Upper lobe of right lung (tissue), 1 donor: Measurements from ENCODE around the gene KCNMA1. TPM values are rescaled to one million over a fixed set of nuclear protein-coding genes. Genes with fewer than 3 reads are reported as not detected.
"Not testable (repeated sequence)": the region's sequence is repeated elsewhere in the genome, so short reads cannot be mapped to it uniquely, and the experiment has no call there.

Source experiments
- ATAC-seq: fragments of 200-7000 bp; cut with Tn5 transposase; one replicate; pipeline ENCODE4 v1.9.1; 2020; ENCODE audit warnings: mild to moderate bottlenecking, moderate library complexity
- DNase-seq: peaks from one replicate; pipeline ENCODE4 v3.0.0-alpha.2; 2020
- H3K27ac ChIP-seq: fragments of 200-600 bp; one replicate; pipeline ENCODE4 v1.8.0; 2022
- H3K27me3 ChIP-seq: fragments of 200-600 bp; one replicate; pipeline ENCODE4 v1.8.0; 2022; ENCODE audit warnings: mild to moderate bottlenecking
- H3K36me3 ChIP-seq: fragments of 200-600 bp; one replicate; pipeline ENCODE4 v1.8.0; 2022
- H3K4me1 ChIP-seq: fragments of 200-600 bp; one replicate; pipeline ENCODE4 v1.8.0; 2022
- H3K4me3 ChIP-seq: fragments of 200-600 bp; one replicate; pipeline ENCODE4 v1.8.0; 2022; ENCODE audit warnings: mild to moderate bottlenecking
- H3K9me3 ChIP-seq: fragments of 200-600 bp; one replicate; pipeline ENCODE4 v1.8.0; 2022
- intact Hi-C: fragments of 100-400 bp; cut with DNase I; formaldehyde crosslinking; loops from one replicate; pipeline ENCODE4 v1.11.0; 2022
- total RNA-seq: library from RNA; stranded (reverse); fragmentation: NEBNext Ultra II Directional; extraction: Animal tissue kit (Norgen Biotek cat#: 25700); gene quantifications from one replicate; pipeline ENCODE4 v1.2.1, GENCODE V29; 2021
- TF ChIP-seq, protein P1 (sequence below): fragments of 200-600 bp; IDR thresholded peaks from one replicate; pipeline ENCODE4 v1.8.0; 2022; ENCODE audit warnings: antibody characterized with exemption
- donor health status: DM: no; HTN: yes; CAD: no; lungs with severe emphysema.

KCNMA1 gene
- total RNA-seq, 1 donor from 2014 or later = 26.3 TPM

DNA sequence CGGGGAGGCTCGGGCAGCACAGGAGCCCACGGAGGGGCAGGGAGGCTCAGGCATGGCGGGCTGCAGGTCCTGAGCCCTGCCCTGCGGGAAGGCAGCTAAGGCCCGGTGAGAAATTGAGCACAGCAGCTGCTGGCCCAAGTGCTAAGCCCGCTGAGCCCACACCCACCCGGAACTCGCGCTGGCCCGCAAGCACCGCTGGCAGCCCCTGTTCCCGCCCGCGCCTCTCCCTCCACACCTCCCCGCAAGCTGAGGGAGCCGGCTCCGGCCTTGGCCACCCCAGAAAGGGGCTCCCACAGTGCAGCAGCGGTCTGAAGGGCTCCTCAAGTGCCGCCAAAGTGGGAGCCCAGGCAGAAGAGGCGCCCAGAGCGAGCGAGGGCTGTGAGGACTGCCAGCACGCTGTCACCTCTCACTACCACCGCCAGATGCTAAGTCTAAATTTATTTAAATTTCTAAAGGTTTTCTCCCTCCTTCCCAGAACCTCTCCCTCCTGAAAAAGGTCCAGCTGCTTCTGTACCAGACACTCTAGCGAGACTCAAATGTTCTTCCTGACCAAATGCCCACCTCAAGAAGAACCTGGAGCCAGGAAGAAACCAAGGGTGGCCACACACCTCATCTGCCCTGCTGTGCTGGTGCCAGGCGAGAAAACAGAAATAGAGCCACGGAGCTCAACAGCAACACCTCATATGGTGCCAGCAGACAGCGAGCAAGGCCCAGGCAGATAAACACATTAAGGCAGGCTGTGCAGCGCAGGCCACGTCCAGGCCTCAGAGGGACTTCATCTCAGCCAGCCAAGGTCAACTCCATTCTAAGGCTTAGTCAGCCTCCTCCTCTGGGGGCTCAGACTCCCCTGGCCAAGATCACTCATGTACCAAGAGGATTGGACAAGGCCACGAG, 47.0 kb downstream of the KCNMA1 start:
- H3K36me3 ChIP-seq = no peaks in the 10 kb centered on the region
- H3K4me1 ChIP-seq = no peaks in the 10 kb centered on the region
- no peaks in the 10 kb centered on the region for H3K9me3 ChIP-seq
- H3K27me3 ChIP-seq = no peaks in the 10 kb centered on the region
- no peak for DNase-seq
- no peak overlapping the region for H3K4me3 ChIP-seq
- intact Hi-C loops = no loop called here
- ATAC-seq = no peak
- H3K27ac ChIP-seq = no peak overlapping the region
- TF ChIP-seq, protein P1, sequence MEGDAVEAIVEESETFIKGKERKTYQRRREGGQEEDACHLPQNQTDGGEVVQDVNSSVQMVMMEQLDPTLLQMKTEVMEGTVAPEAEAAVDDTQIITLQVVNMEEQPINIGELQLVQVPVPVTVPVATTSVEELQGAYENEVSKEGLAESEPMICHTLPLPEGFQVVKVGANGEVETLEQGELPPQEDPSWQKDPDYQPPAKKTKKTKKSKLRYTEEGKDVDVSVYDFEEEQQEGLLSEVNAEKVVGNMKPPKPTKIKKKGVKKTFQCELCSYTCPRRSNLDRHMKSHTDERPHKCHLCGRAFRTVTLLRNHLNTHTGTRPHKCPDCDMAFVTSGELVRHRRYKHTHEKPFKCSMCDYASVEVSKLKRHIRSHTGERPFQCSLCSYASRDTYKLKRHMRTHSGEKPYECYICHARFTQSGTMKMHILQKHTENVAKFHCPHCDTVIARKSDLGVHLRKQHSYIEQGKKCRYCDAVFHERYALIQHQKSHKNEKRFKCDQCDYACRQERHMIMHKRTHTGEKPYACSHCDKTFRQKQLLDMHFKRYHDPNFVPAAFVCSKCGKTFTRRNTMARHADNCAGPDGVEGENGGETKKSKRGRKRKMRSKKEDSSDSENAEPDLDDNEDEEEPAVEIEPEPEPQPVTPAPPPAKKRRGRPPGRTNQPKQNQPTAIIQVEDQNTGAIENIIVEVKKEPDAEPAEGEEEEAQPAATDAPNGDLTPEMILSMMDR = no peak

DNA sequence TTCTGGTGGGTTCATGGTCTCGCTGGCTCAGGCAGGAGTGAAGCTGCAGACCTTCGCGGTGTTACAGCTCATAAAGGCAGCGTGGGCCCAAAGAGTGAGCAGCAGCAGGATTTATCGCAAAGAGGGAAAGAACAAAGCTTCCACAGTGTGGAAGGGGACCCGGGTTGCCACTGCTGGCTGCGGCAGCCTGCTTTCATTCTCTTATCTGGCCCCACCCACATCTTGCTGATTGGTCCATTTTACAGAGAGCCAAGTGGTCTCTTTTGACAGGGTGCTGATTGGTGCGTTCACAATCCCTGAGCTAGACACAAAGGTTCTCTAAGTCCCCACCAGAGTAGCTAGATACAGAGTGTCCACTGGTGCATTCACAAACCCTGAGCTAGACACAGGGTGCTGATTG, 47.9 kb downstream of the KCNMA1 start:
- H3K4me1 ChIP-seq, ATAC-seq, intact Hi-C loops, H3K27ac ChIP-seq, H3K4me3 ChIP-seq, H3K36me3 ChIP-seq, H3K27me3 ChIP-seq, DNase-seq, H3K9me3 ChIP-seq: not testable (repeated sequence)

DNA sequence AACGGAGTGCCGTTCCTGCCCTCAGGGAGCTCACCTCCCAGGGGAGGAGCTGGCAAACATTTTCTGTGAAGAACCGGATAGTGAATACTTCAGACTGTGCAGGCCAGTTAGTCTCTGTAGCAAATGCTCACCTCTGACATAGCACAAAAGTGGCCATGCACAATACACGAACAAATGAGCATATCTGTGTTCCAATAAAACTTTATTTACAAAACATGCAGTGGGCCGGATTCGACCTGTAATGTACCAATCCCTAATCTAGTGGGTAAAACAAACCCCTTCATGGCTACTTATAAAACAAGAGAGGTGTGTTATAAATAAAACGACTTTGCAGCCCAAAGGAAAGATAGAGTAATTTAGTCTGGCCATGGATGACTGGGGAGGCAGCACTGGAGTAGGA, 48.7 kb downstream of the KCNMA1 start:
- H3K36me3 ChIP-seq = no peaks in the 10 kb centered on the region
- TF ChIP-seq, protein P1 = no peak
- H3K4me3 ChIP-seq = no peak overlapping the region
- no peak for DNase-seq
- no peaks in the 10 kb centered on the region for H3K4me1 ChIP-seq
- H3K27me3 ChIP-seq = no peaks in the 10 kb centered on the region
- intact Hi-C loops = no loop called here
- H3K9me3 ChIP-seq = no peaks in the 10 kb centered on the region
- H3K27ac ChIP-seq = no peak overlapping the region
- ATAC-seq = no peak

DNA sequence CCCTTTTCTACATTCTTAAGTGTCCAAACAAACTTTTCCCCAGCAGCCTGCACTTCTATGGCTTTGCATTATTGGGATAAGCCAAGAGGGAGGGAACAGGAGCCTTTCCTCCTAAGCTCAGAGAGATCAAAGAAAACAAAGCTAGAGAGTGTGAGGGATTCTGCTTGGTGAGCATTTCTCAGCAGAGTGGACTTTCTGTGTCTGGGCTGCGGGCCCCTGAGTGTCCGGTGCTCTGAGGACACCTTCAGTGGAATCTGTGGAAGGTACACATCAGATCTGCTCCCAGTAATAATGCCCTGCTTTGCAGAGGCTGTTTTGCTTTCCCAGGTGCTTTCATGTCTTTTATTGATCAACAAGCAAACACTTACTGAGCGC, 50.2 kb downstream of the KCNMA1 start:
- Histone ChIP-seq H3K9me3 (no peaks in the 10 kb centered on the region), H3K36me3 (no peaks in the 10 kb centered on the region), H3K4me1 (no peaks in the 10 kb centered on the region), H3K4me3 (no peak overlapping the region), H3K27ac (no peak overlapping the region), H3K27me3 (no peaks in the 10 kb centered on the region)
- no peak for DNase-seq
- TF ChIP-seq, protein P1 = no peak
- intact Hi-C loops = no loop called here
- no peak for ATAC-seq

DNA sequence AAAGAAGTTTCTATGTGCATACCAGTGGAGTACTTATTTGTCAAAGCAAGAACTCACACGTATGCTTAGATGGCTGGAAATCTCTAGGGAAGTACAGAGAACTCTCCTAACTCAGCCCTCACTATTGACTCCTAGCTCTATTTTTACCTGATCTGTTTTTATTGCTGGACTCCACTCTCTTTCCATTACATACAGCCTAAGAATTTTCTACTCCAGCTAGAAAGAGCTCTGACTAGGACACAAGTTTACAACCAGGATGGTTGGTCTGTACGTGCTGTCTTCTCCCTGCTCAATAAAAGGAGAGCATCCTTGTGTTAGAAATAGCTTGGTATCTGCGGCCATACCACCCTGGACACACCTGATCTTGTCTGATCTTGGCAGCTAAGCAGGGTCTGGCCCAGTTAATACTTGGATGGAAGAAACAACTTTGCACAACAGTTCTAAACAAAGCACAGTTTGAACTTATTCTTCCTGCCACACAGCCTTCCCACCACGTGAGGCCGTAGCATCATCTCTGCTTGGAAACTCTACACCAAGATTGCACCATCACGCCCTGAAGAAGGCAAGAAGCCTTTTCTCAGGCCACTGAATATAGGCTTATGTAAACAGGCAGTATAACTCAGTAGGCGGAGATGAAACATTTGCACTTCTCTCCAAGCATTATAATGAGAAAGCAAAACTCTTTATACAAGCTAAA, 50.7 kb downstream of the KCNMA1 start:
- no peak for DNase-seq
- intact Hi-C loops = no loop called here

More for the DNA sequence above, 50.7 kb downstream of the KCNMA1 start:
- no peaks in the 10 kb centered on the region for H3K36me3 ChIP-seq
- H3K4me3 ChIP-seq = no peak overlapping the region
- TF ChIP-seq, protein P1 = no peak
- H3K9me3 ChIP-seq = no peaks in the 10 kb centered on the region
- ATAC-seq = peak; percentile 87
- H3K27ac ChIP-seq = no peak overlapping the region
- no peaks in the 10 kb centered on the region for H3K4me1 ChIP-seq
- H3K27me3 ChIP-seq = no peaks in the 10 kb centered on the region
